ENCODE data around the gene GRIP1.

Gene GRIP1

DNA sequence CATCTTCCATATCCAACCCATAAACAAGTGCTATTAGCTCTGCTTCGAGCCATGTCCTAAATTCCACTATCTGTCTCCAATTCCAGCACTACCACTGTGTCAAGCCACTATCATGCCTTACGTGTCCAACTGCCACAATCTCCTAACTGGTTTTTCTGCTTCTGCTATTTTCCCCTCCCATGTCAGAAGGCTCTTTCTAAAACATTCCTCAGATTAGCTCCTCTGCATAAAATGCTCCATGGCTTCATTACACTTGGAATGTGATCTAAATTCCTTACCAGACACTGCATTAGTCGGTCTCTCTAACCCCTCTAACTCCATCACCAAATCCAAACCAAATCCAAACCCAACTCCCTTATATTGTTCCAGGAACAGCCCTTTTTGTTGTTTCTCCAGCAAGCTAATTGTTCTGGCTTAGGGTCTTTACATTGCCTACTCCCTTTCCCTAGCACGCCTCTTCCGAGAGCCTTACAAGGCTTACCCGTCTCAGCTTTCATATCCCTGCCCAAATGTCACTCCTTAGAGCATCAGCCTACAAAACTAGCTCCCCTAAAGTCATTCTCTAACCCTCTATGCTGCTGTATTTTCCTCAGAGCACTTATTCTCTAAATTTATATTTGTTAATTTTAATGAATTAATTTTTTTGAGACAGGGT lies 236.8 kb downstream of the GRIP1 start:
- Histone ChIP-seq H3K9me3 (ENCODE audit: control insufficient read depth, insufficient read depth, low read length) (no peaks in the 10 kb centered on the region), H3K27ac (ENCODE audit: low read depth, low read length) (no peak overlapping the region), H3K4me2 (ENCODE audit: low read length) (no peak overlapping the region), H4K20me1 (ENCODE audit: control insufficient read depth, insufficient read depth, low read depth, low read length) (no peaks in the 10 kb centered on the region), H3K79me2 (ENCODE audit: control insufficient read depth, low read length) (no peaks in the 10 kb centered on the region), H3F3A (ENCODE audit: control insufficient read depth, insufficient read depth) (no peaks in the 10 kb centered on the region), H3K36me3 (ENCODE audit: control insufficient read depth, low read length) (no peaks in the 10 kb centered on the region), H3K27me3 (ENCODE audit: control insufficient read depth, low read length) (no peaks in the 10 kb centered on the region), H3K4me1 (ENCODE audit: control insufficient read depth, low read length) (peaks cover 22% of the 10 kb centered on the region), H3K9me2 (replicated peaks; ENCODE audit: control insufficient read depth, low read length) (no peaks in the 10 kb centered on the region), H3K4me3 (ENCODE audit: low read length) (no peak overlapping the region)
- no peak for TF ChIP-seq EZH2phosphoT487 (IDR thresholded peaks at IDR 0.05; ENCODE audit: borderline replicate concordance, low read length)
- TF ChIP-seq, protein P1, sequence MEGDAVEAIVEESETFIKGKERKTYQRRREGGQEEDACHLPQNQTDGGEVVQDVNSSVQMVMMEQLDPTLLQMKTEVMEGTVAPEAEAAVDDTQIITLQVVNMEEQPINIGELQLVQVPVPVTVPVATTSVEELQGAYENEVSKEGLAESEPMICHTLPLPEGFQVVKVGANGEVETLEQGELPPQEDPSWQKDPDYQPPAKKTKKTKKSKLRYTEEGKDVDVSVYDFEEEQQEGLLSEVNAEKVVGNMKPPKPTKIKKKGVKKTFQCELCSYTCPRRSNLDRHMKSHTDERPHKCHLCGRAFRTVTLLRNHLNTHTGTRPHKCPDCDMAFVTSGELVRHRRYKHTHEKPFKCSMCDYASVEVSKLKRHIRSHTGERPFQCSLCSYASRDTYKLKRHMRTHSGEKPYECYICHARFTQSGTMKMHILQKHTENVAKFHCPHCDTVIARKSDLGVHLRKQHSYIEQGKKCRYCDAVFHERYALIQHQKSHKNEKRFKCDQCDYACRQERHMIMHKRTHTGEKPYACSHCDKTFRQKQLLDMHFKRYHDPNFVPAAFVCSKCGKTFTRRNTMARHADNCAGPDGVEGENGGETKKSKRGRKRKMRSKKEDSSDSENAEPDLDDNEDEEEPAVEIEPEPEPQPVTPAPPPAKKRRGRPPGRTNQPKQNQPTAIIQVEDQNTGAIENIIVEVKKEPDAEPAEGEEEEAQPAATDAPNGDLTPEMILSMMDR (IDR thresholded peaks at IDR 0.05; ENCODE audit: low read depth, low read length, poor library complexity, severe bottlenecking), result no peak

DNA sequence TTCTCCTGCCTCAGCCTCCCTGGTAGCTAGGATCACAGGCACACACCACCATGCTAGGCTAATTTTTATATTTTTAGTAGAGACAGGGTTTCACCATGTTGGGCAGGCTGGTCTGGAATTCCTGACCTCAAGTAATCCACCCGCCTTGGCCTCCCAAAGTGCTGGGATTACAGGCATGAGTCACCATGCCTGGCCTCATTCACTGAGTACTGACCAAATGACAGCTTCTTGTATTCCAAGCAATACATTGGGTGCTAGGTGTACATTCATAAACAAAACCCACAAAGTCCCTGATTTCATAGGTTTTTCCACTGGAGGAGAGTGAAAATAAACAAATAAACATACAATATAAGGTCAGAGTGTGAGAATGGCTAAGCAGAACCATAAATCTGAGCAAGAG lies 240.3 kb downstream of the GRIP1 start:
- TF ChIP-seq, protein P1 (IDR thresholded peaks at IDR 0.05; ENCODE audit: low read depth, low read length, poor library complexity, severe bottlenecking), result no peak
- Histone ChIP-seq H3K4me2 (ENCODE audit: low read length) (no peak overlapping the region), H3K4me1 (ENCODE audit: control insufficient read depth, low read length) (peaks cover 10% of the 10 kb centered on the region), H3K36me3 (ENCODE audit: control insufficient read depth, low read length) (no peaks in the 10 kb centered on the region), H3K79me2 (ENCODE audit: control insufficient read depth, low read length) (no peaks in the 10 kb centered on the region), H3K9me3 (ENCODE audit: control insufficient read depth, insufficient read depth, low read length) (no peaks in the 10 kb centered on the region), H3K4me3 (ENCODE audit: low read length) (no peak overlapping the region), H3K27ac (ENCODE audit: low read depth, low read length) (no peak overlapping the region), H3F3A (ENCODE audit: control insufficient read depth, insufficient read depth) (no peaks in the 10 kb centered on the region), H4K20me1 (ENCODE audit: control insufficient read depth, insufficient read depth, low read depth, low read length) (no peaks in the 10 kb centered on the region), H3K27me3 (ENCODE audit: control insufficient read depth, low read length) (no peaks in the 10 kb centered on the region), H3K9me2 (replicated peaks; ENCODE audit: control insufficient read depth, low read length) (no peaks in the 10 kb centered on the region)

DNA sequence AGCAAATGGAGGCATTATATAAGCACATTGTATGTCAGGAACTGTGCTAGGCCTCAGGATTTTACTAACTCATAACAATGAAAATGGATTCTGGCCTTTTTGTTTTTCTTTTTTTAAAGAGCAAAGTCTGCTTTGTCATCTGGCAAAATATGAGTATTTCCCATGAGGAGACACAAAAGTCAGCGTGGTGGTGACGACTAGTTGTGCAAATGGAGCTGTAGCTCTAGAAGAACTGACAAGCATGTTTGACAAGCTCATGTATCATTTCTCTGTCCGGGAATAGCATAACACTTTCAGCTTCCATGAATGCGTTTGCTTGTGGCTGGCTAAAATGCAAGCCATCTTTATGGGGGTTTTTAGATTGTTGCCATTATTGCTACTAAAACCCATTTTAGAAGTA lies 248.8 kb downstream of the GRIP1 start:
- Histone ChIP-seq H3K4me3 (ENCODE audit: low read length) (no peak overlapping the region), H3K79me2 (ENCODE audit: control insufficient read depth, low read length) (no peaks in the 10 kb centered on the region), H3K36me3 (ENCODE audit: control insufficient read depth, low read length) (no peaks in the 10 kb centered on the region), H3K27me3 (ENCODE audit: control insufficient read depth, low read length) (no peaks in the 10 kb centered on the region), H4K20me1 (ENCODE audit: control insufficient read depth, insufficient read depth, low read depth, low read length) (no peaks in the 10 kb centered on the region), H3F3A (ENCODE audit: control insufficient read depth, insufficient read depth) (no peaks in the 10 kb centered on the region), H3K27ac (ENCODE audit: low read depth, low read length) (no peak overlapping the region), H3K4me1 (ENCODE audit: control insufficient read depth, low read length) (peaks cover 4% of the 10 kb centered on the region; the same call in 1 of the 2 replicates), H3K4me2 (ENCODE audit: low read length) (no peak overlapping the region), H3K9me3 (ENCODE audit: control insufficient read depth, insufficient read depth, low read length) (no peaks in the 10 kb centered on the region), H3K9me2 (replicated peaks; ENCODE audit: control insufficient read depth, low read length) (no peaks in the 10 kb centered on the region)
- TF ChIP-seq, protein P1 (IDR thresholded peaks at IDR 0.05; ENCODE audit: low read depth, low read length, poor library complexity, severe bottlenecking), result no peak
- no peak for TF ChIP-seq EZH2phosphoT487 (IDR thresholded peaks at IDR 0.05; ENCODE audit: borderline replicate concordance, low read length)
